ENCODE measurements around the gene XPR1.
A peak's percentile ranks its signal among the peaks of the same experiment; 100 is the strongest.
"Not testable (repeated sequence)": the region's sequence is repeated elsewhere in the genome, so short reads cannot be mapped to it uniquely, and the experiment has no call there.

XPR1 gene

DNA sequence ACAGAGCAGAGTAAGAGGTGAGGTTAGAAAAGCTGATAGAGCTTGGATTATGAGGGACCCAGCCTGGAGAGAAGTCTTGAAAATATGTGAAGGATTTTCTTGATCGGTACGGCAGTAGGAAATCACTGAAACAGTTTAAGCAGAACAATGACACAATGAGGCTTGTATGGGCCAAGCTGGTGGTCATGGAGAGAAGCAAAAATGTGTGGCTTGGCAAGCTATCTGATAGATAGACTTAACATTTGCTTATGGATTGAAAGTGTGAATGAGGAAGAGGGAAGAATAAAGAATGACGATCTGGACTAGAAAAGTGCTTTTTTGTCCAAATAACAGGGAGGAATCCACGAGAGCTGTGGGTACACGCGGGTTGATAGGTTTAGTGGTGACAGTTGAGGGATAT is 15.4 kb upstream of the XPR1 start:
- no peak for DNase-seq

DNA sequence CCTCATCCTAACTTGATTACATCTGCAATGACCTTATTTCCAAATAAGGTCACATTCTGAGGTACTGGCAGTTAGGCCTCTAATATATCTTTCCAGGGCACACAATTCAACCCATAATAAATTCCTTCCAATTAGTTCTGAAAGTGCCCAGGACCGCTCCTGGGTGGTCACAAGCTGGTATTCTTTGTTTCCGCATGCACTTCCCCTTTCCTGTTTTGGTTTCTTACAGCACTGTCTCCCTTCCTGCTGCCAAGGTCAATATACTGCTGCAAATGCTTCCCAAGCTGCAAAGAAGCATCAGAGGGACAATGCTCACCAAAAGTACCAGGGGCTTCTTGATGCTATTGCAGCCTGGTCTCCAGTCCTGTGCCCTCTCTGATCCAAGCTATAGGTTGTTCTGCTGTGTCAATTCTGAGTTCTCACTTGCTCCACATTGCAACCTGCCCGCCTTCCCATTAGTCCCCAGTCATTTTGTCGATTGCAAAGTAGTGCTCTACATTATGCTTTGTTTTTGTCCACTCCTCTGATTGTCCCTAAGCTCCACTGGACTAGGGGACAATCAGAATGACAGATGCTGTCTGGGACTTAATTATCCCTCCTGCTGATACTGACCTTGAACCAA is 13.9 kb upstream of the XPR1 start:
- no peak for DNase-seq

DNA sequence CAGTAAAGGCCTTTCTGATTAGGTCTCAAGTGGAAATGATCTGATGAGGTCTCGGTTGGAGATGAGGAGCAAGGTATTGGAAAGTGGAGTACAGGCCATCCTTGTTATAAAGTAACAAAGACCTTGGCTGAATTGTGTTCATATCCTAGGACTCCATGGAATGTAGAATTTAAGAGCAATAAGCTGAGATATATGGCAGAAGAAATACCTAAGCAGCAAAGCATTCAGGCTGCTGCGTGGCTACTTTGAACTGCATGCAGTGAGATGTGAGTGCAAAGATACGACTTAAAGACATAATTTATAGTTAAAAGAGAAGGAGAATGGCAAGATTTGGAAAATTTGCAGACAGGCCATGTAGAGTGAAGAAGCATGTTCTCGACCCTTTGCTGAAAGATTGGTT is 11.2 kb upstream of the XPR1 start:
- DNase-seq: no peak

GRCh38 chr1:180622658-180623508 is 8.9 kb upstream of the XPR1 start:
- no peak for DNase-seq

- DNase-seq: no peak
Observed at GRCh38 chr1:180623579-180624347, 8.1 kb upstream of the XPR1 start.

GRCh38 chr1:180626711-180627110 is 5.1 kb upstream of the XPR1 start:
- DNase-seq: no peak

- DNase-seq: no peak
Observed at GRCh38 chr1:180627411-180627810, 4.4 kb upstream of the XPR1 start.

DNA sequence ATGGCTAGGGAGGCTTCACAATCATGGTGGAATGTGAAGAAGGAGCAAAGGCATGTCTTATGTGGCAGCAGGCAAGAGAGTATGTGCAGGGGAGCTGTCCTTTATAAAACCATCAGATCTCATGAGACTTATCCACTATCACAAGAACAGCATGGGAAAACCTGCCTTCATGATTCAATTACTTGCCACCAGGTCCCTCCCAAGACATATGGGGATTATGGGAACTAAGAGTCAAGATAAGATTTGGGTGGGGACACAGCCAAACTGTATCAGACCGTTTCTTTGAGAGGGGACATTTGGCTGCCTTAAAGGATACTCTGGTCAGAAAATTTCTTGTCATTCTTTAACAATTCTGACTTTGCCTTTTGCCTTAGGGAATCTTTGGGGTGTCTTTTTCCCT is 3.2 kb upstream of the XPR1 start:
- no peak for DNase-seq

- DNase-seq: no peak
Observed at GRCh38 chr1:180630408-180631193, 1.2 kb upstream of the XPR1 start.

GRCh38 chr1:180631194-180631765 is 542 bp upstream of the XPR1 start:
- no peak for DNase-seq

DNA sequence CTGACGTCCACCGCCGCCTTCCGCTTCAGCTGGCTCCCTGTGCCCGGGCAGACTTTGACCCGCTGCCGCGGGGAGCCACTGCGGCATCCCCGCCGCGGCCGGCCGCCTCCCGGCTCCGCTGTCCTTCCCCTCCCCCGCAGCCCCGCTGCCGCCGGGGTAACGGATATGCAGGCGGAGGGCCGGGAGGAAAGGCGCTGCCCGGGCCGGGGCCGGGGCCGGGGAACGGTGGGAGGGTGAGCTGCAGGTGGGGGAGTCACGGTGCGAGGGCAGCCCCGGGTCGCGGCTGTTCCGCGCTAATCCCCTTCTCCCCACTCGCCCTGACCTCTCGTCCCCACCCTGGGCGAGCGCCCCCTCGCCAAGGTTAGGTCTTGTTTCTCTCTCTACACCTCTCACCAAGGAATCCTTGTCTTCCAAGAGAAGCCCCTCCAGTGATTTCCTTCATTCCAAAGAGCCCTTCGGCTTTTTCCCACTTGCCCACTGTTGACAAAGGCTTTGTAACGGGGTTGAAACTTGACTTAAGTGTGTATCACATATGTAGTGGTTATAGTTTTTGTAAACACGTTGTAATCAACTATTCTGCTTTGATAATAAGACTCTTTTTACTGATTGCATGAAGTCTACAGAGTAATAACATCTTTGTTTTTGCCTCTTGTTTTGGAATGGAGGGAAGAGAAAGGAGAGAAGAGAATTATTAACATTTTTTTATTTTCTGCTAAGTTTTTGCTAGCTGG is 669 bp downstream of the XPR1 start:
- DNase-seq: peak; percentile 52

GRCh38 chr1:180633057-180634056 is 1.5 kb downstream of the XPR1 start:
- no peak for DNase-seq

- DNase-seq: no peak
Observed at GRCh38 chr1:180636138-180636537, 4.3 kb downstream of the XPR1 start.

DNA sequence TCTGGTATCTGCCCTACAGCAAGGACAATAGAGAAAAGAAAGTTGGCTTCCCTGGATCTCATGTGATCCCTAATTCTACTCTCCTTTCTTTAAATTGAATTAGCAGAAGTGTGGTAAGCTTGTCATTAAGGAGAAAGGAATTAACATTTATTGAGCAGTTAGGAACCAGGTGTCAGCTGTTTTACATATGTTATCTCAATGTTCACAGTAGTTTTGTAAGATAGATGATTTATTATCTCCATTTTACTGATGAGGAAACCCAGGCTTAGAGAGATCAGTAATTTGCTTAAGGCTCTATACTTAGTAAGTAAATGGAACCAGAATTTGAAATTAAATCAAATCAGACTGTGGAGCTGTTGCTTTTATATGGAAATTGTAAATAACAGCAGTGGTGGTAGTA is 8.0 kb downstream of the XPR1 start:
- no peak for DNase-seq

- no peak for DNase-seq
Observed at GRCh38 chr1:180640531-180640949, 8.7 kb downstream of the XPR1 start.

DNA sequence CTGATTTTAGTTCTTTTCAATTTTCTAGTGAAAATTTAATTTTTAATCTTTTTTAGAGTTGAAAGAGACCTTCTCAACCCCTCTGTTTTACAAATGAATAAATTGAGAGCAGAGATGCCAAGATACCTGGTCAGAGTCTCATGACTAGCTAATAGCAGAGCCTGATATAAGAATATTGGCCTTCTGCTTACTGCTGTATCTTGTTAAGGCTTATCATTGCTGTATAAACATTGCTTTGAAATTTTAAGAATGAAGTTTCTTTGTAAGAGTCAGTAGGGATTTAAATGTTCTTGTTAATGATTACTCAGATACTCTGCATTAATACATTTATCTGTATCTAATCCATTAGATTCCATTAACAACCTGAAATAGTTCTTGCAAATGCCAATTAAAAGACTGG is 9.8 kb downstream of the XPR1 start:
- no peak for DNase-seq

- DNase-seq: no peak
Observed at GRCh38 chr1:180642781-180643180, 11.0 kb downstream of the XPR1 start.

DNA sequence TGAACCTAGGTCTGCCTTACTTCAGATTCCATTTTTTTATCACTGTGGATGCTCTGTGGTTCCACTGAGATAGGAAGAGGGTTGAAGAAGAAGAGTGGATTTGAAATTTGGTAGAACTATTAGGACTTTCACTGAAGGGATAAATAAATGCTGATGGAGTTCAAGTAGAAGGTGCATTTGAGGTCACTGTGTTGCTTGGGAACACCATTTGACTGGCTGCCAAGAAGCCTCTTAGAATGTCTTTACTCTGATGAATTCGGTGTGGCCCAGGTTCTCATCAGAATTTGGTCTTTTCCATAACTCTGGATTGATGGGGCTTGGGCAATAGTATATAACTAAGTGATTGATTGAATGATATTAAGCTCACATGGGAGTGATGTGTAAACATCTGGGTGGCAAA is 11.9 kb downstream of the XPR1 start:
- DNase-seq: peak; percentile 54

DNA sequence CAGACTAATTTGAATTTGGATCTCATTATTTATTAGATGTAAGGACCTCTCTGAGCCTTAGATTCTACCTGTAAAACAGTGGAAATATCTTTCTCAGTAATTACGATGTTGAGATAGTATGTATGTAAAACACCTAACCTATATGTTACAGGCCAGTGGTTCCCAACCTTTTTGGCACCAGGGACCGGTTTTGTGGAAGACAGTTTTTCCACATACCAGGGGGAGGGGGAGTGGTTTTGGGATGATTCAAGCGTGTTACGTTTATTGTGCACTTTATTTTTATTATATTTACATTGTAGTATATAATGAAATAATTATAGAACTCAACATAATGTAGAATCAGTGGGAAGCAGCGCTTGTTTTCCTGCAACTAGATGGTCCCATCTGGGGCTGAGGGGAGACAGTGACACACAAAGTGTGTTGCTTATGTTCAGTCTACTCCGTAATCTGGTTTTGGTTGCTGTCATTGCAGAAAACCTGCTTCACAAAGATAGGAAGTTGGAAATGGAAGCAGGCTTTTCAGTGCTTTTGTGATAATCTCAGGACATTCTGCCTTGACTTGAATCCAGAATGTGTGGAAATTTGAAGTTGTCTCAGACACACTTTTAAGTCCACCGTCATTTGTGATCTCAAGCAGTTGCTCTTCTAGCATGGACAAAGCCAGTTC is 12.8 kb downstream of the XPR1 start:
- DNase-seq: no peak

DNA sequence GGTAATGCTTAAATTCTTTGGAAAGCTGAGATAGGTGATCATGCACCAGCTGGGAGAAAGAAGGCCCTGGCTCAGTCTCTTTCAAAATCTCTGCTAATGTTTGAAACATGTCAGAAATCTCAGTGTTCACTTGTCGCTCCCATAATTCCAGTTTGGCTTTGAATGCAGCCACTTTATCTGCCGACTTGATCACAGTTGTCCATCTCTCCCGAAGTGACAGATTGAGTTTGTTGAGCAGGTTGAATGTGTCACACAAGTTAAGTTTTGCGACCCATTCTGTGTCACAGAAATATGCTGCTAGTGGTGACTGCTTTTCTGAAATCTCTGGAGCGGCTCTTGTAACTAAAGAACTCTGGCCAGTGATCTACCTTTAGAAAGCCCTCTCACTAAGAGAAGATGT is 13.4 kb downstream of the XPR1 start:
- DNase-seq: not testable (repeated sequence)

Measured in midbrain (tissue), 1 donor.